Stomach (tissue), 9 donors: ENCODE data around the gene DNALI1. TPM values are rescaled to one million over a fixed set of nuclear protein-coding genes. Genes with fewer than 3 reads are reported as not detected.

ENCODE experiments used
- DNase-seq, 2 donors: peaks; one replicate each; pipeline versions ENCODE4 v3.0.0 to v3.0.0-alpha.2; 2013 to 2019
- H3K27ac ChIP-seq, 5 donors: fragments of 200-600 bp in 4 of 5; sonication (generic) in 4 of 5; one replicate each; pipeline ENCODE4 v1.5.1; 2013 to 2019; ENCODE audit warnings: mild to moderate bottlenecking in 1 of 5, moderate library complexity in 1 of 5
- H3K27me3 ChIP-seq, 3 donors: fragments of 200-600 bp; sonication (generic); one replicate each; pipeline ENCODE4 v1.5.1; 2017 to 2019; ENCODE audit warnings: mixed run types in 1 of 3
- H3K36me3 ChIP-seq, 4 donors: fragments of 200-600 bp; sonication (generic); 1 replicate in 3 of 4; 2 replicates in 1 of 4; pipeline ENCODE4 v1.5.1; 2016 to 2019
- H3K4me1 ChIP-seq, 4 donors: fragments of 200-600 bp; sonication (generic); one replicate each; pipeline ENCODE4 v1.5.1; 2016 to 2019
- H3K4me3 ChIP-seq, 4 donors: fragments of 200-600 bp; sonication (generic) in 3 of 4; one replicate each; pipeline ENCODE4 v1.5.1; 2016 to 2019; ENCODE audit warnings: mild to moderate bottlenecking in 1 of 4
- H3K9me3 ChIP-seq, 4 donors: fragments of 200-600 bp; sonication (generic); one replicate each; pipeline ENCODE4 v1.5.1; 2016 to 2019
- EP300 ChIP-seq: sonication (generic); formaldehyde crosslinking; IDR thresholded peaks from one replicate; pipeline ENCODE4 v1.6.1; 2017; ENCODE audit warnings: antibody characterized with exemption
- POLR2A ChIP-seq, 4 donors: fragments of 450-650 bp; IDR thresholded peaks; one replicate each; pipeline ENCODE4 v1.6.1; 2016; ENCODE audit warnings: antibody characterized with exemption in 4 of 4, control low read depth in 2 of 4, mild to moderate bottlenecking in 1 of 4, moderate library complexity in 1 of 4
- POLR2AphosphoS5 ChIP-seq, 3 donors: sonication (generic); formaldehyde crosslinking; IDR thresholded peaks; one replicate each; pipeline ENCODE4 v1.6.1; 2016; ENCODE audit warnings: antibody characterized with exemption in 3 of 3
- WGBS, 5 donors: extraction: QIAGEN DNeasy Blood & Tissue Kit in 3 of 5; methylation state at CpG; one replicate each; pipeline versions ENCODE4 v1.1.5 to v1.1.7; 2013 to 2018; 5-methylcytosine and 5-hydroxymethylcytosine counted together
- intact Hi-C: fragments of 100-400 bp; cut with DNase I; formaldehyde crosslinking; loops from one replicate; pipeline ENCODE4 v1.15.1; 2023; ENCODE audit warnings: low total_unique reads
- polyA plus RNA-seq, 3 donors: library from polyadenylated mRNA; stranded (reverse); fragments of 200-250 nt; gene quantifications; one replicate each; pipeline ENCODE4 v1.2.3, GENCODE V29; 2013
- small RNA-seq, 4 donors: library from RNA; depleted of rRNA; stranded (forward); fragments of <200 nt; gene quantifications; one replicate each; pipeline ENCODE3, GENCODE V24; 2016
- total RNA-seq, 5 donors: library from RNA; depleted of rRNA; stranded (reverse); fragments of >200 nt; gene quantifications; one replicate each; pipeline versions ENCODE4 v1.1.0 to v1.2.3, GENCODE V29; 2014 to 2016
- TF ChIP-seq, protein P1 (sequence below), 7 experiments: fragments of 450-650 bp in 4 of 7; fragments of 200-600 bp in 3 of 7; sonication (generic) in 3 of 7; IDR thresholded peaks; one replicate each; pipeline ENCODE4 v1.5.1; 2016 to 2019; ENCODE audit warnings: antibody characterized with exemption in 7 of 7, control low read depth in 2 of 7, mild to moderate bottlenecking in 1 of 7
- donor health status: healthy with polysubstance abuse.
- donor health status: Bipolar disorder and iron deficiency.
- donor health status: healthy.

The DNALI1 gene
- total and polyA plus RNA-seq, 8 donors: 2.9 to 30.6 (median 15.4) TPM; not detected in 1

DNA sequence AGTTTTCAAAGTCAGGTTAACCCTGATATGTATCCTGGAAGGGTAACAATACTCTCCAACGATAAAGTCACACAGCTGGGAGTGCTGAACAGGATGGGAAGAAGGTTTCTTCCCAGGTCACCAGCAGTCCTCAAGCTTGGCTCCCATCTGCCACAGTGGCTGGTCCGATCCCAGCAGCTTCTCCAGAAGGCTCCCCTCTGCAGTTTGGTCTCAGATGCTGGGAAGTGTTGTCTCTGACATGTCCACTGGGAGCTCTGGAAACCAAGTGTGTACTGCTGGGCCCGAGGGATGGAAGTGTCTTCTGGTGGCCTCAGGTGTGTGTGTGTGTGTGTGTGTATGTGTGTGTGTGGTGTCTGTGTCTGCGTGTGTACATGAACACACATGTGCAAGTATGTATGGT lies 55.4 kb downstream of the DNALI1 start:
- Histone ChIP-seq H3K27ac (no peak overlapping the region), H3K4me1 (peaks cover 0 to 6% (median 0%) of the 10 kb centered on the region in 4 donors), H3K27me3 (peaks cover 0 to 71% (median 12%) of the 10 kb centered on the region in 3 donors), H3K36me3 (peaks cover 0 to 4% (median 0%) of the 10 kb centered on the region in 4 donors), H3K4me3 (no peak overlapping the region), H3K9me3 (no peaks in the 10 kb centered on the region)
- DNase-seq: no peak
- intact Hi-C loops: no loop called here
- TF ChIP-seq POLR2A (IDR thresholded peaks at IDR 0.05) (no peak), POLR2AphosphoS5 (IDR thresholded peaks at IDR 0.05) (no peak), EP300 (no peak)
- TF ChIP-seq, protein P1, sequence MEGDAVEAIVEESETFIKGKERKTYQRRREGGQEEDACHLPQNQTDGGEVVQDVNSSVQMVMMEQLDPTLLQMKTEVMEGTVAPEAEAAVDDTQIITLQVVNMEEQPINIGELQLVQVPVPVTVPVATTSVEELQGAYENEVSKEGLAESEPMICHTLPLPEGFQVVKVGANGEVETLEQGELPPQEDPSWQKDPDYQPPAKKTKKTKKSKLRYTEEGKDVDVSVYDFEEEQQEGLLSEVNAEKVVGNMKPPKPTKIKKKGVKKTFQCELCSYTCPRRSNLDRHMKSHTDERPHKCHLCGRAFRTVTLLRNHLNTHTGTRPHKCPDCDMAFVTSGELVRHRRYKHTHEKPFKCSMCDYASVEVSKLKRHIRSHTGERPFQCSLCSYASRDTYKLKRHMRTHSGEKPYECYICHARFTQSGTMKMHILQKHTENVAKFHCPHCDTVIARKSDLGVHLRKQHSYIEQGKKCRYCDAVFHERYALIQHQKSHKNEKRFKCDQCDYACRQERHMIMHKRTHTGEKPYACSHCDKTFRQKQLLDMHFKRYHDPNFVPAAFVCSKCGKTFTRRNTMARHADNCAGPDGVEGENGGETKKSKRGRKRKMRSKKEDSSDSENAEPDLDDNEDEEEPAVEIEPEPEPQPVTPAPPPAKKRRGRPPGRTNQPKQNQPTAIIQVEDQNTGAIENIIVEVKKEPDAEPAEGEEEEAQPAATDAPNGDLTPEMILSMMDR (IDR thresholded peaks at IDR 0.05): no peak
- 64 to 75% (median 69%) methylated on average over 3 to 4 of the region's 4 CpGs for WGBS, 5 donors

DNA sequence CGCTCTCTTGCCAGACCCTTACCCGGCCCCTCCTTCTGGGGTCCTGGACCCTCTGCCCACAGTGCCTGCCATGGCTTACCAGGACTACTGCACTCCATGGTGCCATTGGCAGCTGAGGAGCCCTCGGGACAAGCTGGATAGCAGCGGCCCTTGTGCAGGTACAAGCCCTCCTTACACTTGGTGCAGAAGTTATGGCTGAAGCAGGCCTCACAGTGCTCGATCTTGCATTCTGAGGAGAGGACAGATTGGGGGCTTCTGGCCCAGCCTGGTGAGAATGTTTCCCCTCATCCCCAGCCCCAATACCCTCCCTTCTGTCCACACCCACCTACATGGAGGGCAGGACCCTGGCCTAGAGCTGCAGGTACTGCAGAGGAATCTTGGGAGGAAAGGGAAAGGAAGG lies 57.4 kb downstream of the DNALI1 start:
- DNase-seq: no peak
- no peak for TF ChIP-seq POLR2AphosphoS5 (IDR thresholded peaks at IDR 0.05)
- TF ChIP-seq, protein P1 (IDR thresholded peaks at IDR 0.05): no peak
- TF ChIP-seq POLR2A (IDR thresholded peaks at IDR 0.05): no peak
- TF ChIP-seq EP300: no peak
- Histone ChIP-seq H3K4me1 (peaks cover 0 to 5% (median 0%) of the 10 kb centered on the region in 4 donors), H3K36me3 (peaks cover 0 to 4% (median 0%) of the 10 kb centered on the region in 4 donors), H3K9me3 (no peaks in the 10 kb centered on the region), H3K27me3 (peaks cover 0 to 72% (median 6%) of the 10 kb centered on the region in 3 donors), H3K4me3 (no peak overlapping the region), H3K27ac (no peak overlapping the region)
- intact Hi-C loops: no loop called here
- 69 to 83% (median 76%) methylated on average over 2 to 5 of the region's 5 CpGs for WGBS, 5 donors

DNA sequence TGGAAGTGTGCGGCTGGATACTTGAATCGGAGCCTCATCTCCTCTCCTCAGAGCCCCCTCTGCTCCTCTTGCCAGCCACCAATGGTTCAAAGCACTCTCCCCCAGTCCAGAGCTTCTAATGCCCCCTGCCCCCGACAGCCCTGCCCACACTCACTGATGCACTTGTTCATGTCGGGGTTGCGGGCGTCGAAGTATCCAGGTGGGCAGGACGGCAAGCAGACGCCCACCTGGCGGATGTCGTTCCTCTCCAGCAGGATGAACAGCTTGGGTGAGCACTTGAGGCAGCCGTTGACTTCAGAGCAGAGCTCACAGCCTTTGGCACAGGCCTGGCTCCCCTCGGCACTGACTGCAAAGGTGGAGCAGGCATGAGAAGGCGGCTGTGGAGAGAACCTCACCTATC lies 59.6 kb downstream of the DNALI1 start:
- 75 to 90% (median 80%) methylated on average over 9 to 14 of the region's 14 CpGs for WGBS, 5 donors

More for the DNA sequence above, 59.6 kb downstream of the DNALI1 start:
- H3K27ac ChIP-seq: no peak overlapping the region
- intact Hi-C loops: no loop called here
- DNase-seq: no peak
- H3K4me3 ChIP-seq: no peak overlapping the region
- TF ChIP-seq, protein P1 (IDR thresholded peaks at IDR 0.05): no peak
- TF ChIP-seq EP300: no peak
- TF ChIP-seq POLR2A (IDR thresholded peaks at IDR 0.05): no peak
- no peak for TF ChIP-seq POLR2AphosphoS5 (IDR thresholded peaks at IDR 0.05)
- peaks cover 0 to 4% (median 0%) of the 10 kb centered on the region in 4 donors for H3K36me3 ChIP-seq
- H3K9me3 ChIP-seq: no peaks in the 10 kb centered on the region
- no peaks in the 10 kb centered on the region for H3K4me1 ChIP-seq
- H3K27me3 ChIP-seq: peaks cover 0 to 91% (median 11%) of the 10 kb centered on the region in 3 donors

Small RNA genes within 50 kb of the gene (small RNA-seq; reads per million reads assigned to genes)
- gene AL034379.1: 0 reads per million in 4 donors

Other genes starting within 250 kb of the DNALI1 start
- gene ZC3H12A, start 82.4 kb upstream of the DNALI1 start, total RNA-seq: 10 to 100 TPM in 4 of 5 donors, 1 to 10 TPM in 1; 8.4 to 89.3 (median 38.4) TPM
- gene ZC3H12A, start 82.4 kb upstream of the DNALI1 start, polyA plus RNA-seq: 10 to 100 TPM; 15.8 to 35.9 (median 22.1) TPM
- gene MEAF6, start 42.2 kb upstream of the DNALI1 start, total RNA-seq: 10 to 100 TPM; 25.8 to 76.3 (median 68.7) TPM
- gene MEAF6, start 42.2 kb upstream of the DNALI1 start, polyA plus RNA-seq: 10 to 100 TPM; 41.4 to 62.0 (median 45.5) TPM
- gene SNIP1, start 2.6 kb upstream of the DNALI1 start, total RNA-seq: 100 to 1,000 TPM in 1 of 5 donors, 10 to 100 TPM in 4; 11.6 to 132 (median 22.0) TPM
- 1 to 10 TPM; 3.6 to 5.3 (median 4.0) TPM for gene SNIP1, start 2.6 kb upstream of the DNALI1 start, polyA plus RNA-seq
- gene GNL2, start 39.0 kb downstream of the DNALI1 start, total RNA-seq: 100 to 1,000 TPM in 2 of 5 donors, 10 to 100 TPM in 2, not detected in 1; 70.7 to 152 (median 99.1) TPM
- 10 to 100 TPM; 42.6 to 82.7 (median 68.3) TPM for gene GNL2, start 39.0 kb downstream of the DNALI1 start, polyA plus RNA-seq
- 1 to 10 TPM in 3 of 5 donors, under 1 TPM in 2; 0.87 to 5.8 (median 1.8) TPM for gene RSPO1, start 78.0 kb downstream of the DNALI1 start, total RNA-seq
- 1 to 10 TPM in 2 of 3 donors, under 1 TPM in 1; 0.50 to 1.7 (median 1.2) TPM for gene RSPO1, start 78.0 kb downstream of the DNALI1 start, polyA plus RNA-seq
- gene CDCA8, start 135.6 kb downstream of the DNALI1 start, total RNA-seq: 1 to 10 TPM in 2 of 5 donors, under 1 TPM in 1, not detected in 2; 0.89 to 3.6 (median 2.4) TPM
- gene CDCA8, start 135.6 kb downstream of the DNALI1 start, polyA plus RNA-seq: 1 to 10 TPM; 2.9 to 5.5 (median 3.1) TPM
- gene EPHA10, start 208.2 kb downstream of the DNALI1 start, total RNA-seq: 100 to 1,000 TPM in 1 of 5 donors, 1 to 10 TPM in 3, not detected in 1; 1.2 to 212 (median 2.3) TPM
- 1 to 10 TPM in 1 of 3 donors, under 1 TPM in 2; 0.18 to 2.1 (median 0.31) TPM for gene EPHA10, start 208.2 kb downstream of the DNALI1 start, polyA plus RNA-seq
- 1 to 10 TPM in 4 of 5 donors, not detected in 1; 1.8 to 5.8 (median 3.8) TPM for gene MANEAL, start 236.9 kb downstream of the DNALI1 start, total RNA-seq
- 1 to 10 TPM; 1.4 to 3.6 (median 2.2) TPM for gene MANEAL, start 236.9 kb downstream of the DNALI1 start, polyA plus RNA-seq